DND-41 (cell line): Measurements from ENCODE around the gene SLC12A6.

ENCODE experiments used
- EZH2 ChIP-seq: IDR thresholded peaks from 3 replicates; pipeline ENCODE4 v1.6.1; 2012; ENCODE audit warnings: borderline replicate concordance, low read depth, mild to moderate bottlenecking, moderate library complexity, low read length, inconsistent platforms; ENCODE audit not compliant: severe bottlenecking
- TF ChIP-seq, protein P1 (sequence below): IDR thresholded peaks from 2 replicates; pipeline ENCODE4 v1.5.1; 2012; ENCODE audit warnings: borderline replicate concordance, low read length, moderate library complexity, mild to moderate bottlenecking; ENCODE audit not compliant: poor library complexity, severe bottlenecking; ENCODE audit errors: extremely low read depth

GRCh38 chr15:34280193-34280592 is 57.4 kb downstream of the SLC12A6 start:
- no peak for TF ChIP-seq EZH2
- TF ChIP-seq, protein P1, sequence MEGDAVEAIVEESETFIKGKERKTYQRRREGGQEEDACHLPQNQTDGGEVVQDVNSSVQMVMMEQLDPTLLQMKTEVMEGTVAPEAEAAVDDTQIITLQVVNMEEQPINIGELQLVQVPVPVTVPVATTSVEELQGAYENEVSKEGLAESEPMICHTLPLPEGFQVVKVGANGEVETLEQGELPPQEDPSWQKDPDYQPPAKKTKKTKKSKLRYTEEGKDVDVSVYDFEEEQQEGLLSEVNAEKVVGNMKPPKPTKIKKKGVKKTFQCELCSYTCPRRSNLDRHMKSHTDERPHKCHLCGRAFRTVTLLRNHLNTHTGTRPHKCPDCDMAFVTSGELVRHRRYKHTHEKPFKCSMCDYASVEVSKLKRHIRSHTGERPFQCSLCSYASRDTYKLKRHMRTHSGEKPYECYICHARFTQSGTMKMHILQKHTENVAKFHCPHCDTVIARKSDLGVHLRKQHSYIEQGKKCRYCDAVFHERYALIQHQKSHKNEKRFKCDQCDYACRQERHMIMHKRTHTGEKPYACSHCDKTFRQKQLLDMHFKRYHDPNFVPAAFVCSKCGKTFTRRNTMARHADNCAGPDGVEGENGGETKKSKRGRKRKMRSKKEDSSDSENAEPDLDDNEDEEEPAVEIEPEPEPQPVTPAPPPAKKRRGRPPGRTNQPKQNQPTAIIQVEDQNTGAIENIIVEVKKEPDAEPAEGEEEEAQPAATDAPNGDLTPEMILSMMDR = no peak
